HEK293T (cell line): ENCODE measurements around the gene FBLN1.

ENCODE experiments used
- CTCF ChIA-PET: fragments of 350-600 bp; formaldehyde crosslinking; extraction: SDS; loops from one replicate; lab custom pipeline; 2021; ENCODE audit warnings: antibody characterized with exemption, inconsistent platforms; lab: Yijun Ruan, JAX
- POLR2A ChIA-PET: fragments of 350-600 bp; formaldehyde crosslinking; extraction: SDS; loops from one replicate; lab custom pipeline; 2020; ENCODE audit warnings: antibody characterized with exemption, inconsistent platforms; lab: Yijun Ruan, JAX
- DNase-seq: peaks from one replicate; pipeline ENCODE4 v3.0.0; 2012; ENCODE audit warnings: mixed read lengths; ENCODE audit errors: extremely low spot score
- ARNT ChIP-seq: fragments of 450-650 bp; IDR thresholded peaks from 2 replicates; pipeline ENCODE4 v1.6.1; 2017; ENCODE audit warnings: mild to moderate bottlenecking
- BHLHE40 ChIP-seq: fragments of 450-650 bp; IDR thresholded peaks from 2 replicates; pipeline ENCODE4 v1.6.1; 2016; ENCODE audit warnings: mild to moderate bottlenecking, moderate library complexity, borderline replicate concordance
- CTBP1 ChIP-seq: fragments of 450-650 bp; IDR thresholded peaks from 2 replicates; pipeline ENCODE4 v1.6.1; 2016; ENCODE audit warnings: borderline replicate concordance
- ELF4 ChIP-seq: fragments of 450-650 bp; IDR thresholded peaks from 2 replicates; pipeline ENCODE4 v1.6.1; 2017; ENCODE audit warnings: antibody characterized with exemption
- FOXA1 ChIP-seq: fragments of 450-650 bp; IDR thresholded peaks from 2 replicates; pipeline ENCODE4 v1.6.1; 2016; ENCODE audit warnings: mild to moderate bottlenecking
- FOXK2 ChIP-seq: fragments of 450-650 bp; IDR thresholded peaks from 2 replicates; pipeline ENCODE4 v1.6.1; 2016; ENCODE audit warnings: mild to moderate bottlenecking
- FOXM1 ChIP-seq: fragments of 450-650 bp; IDR thresholded peaks from 2 replicates; pipeline ENCODE4 v1.6.1; 2017; ENCODE audit warnings: mild to moderate bottlenecking, borderline replicate concordance
- HDGF ChIP-seq: fragments of 450-650 bp; IDR thresholded peaks from 2 replicates; pipeline ENCODE4 v1.6.1; 2017; ENCODE audit warnings: antibody characterized with exemption, borderline replicate concordance
- L3MBTL2 ChIP-seq: fragments of 450-650 bp; conservative IDR thresholded peaks from 2 replicates; pipeline ENCODE4 v1.6.1; 2016; ENCODE audit warnings: mild to moderate bottlenecking
- LEF1 ChIP-seq: fragments of 450-650 bp; IDR thresholded peaks from 2 replicates; pipeline ENCODE4 v1.6.1; 2017; ENCODE audit warnings: mild to moderate bottlenecking, borderline replicate concordance
- NFRKB ChIP-seq: fragments of 450-650 bp; IDR thresholded peaks from 2 replicates; pipeline ENCODE4 v1.6.1; 2016; ENCODE audit warnings: mild to moderate bottlenecking, moderate library complexity
- PKNOX1 ChIP-seq: fragments of 450-650 bp; IDR thresholded peaks from 2 replicates; pipeline ENCODE4 v1.6.1; 2016
- SP1 ChIP-seq: fragments of 450-650 bp; IDR thresholded peaks from 2 replicates; pipeline ENCODE4 v1.6.1; 2017
- SUZ12 ChIP-seq: fragments of 450-650 bp; IDR thresholded peaks from 2 replicates; pipeline ENCODE4 v1.6.1; 2016; ENCODE audit warnings: mild to moderate bottlenecking
- TARDBP ChIP-seq: fragments of 450-650 bp; IDR thresholded peaks from 2 replicates; pipeline ENCODE4 v1.6.1; 2016
- ZNF384 ChIP-seq: fragments of 450-650 bp; IDR thresholded peaks from 2 replicates; pipeline ENCODE4 v1.6.1; 2016

FBLN1 gene

GRCh38 chr22:45577746-45578523 lies 75.3 kb downstream of the FBLN1 start:
- DNase-seq, result peak; percentile 87
- ChIA-PET POLR2A (no interaction called here), CTCF (interaction anchor here (0.6 to 1.5 kb wide), 7 partner anchors 13 to 397 kb away, joined by 3 to 5 read pairs (median 3); no protein-coding TSS in a partner anchor)
- TF ChIP-seq L3MBTL2 (no peak), PKNOX1 (peak; percentile 80)

- POLR2A ChIA-PET, result no interaction called here
- TF ChIP-seq LEF1, result no peak
- no peak for TF ChIP-seq FOXM1
- no peak for TF ChIP-seq ZNF384
- no peak for TF ChIP-seq HDGF
- no peak for TF ChIP-seq FOXA1
- no peak for TF ChIP-seq NFRKB
- no peak for TF ChIP-seq L3MBTL2
- TF ChIP-seq ARNT, result no peak
- TF ChIP-seq TARDBP, result no peak
- no peak for TF ChIP-seq PKNOX1
- TF ChIP-seq ELF4, result no peak
- TF ChIP-seq SUZ12, result no peak
- no peak for TF ChIP-seq FOXK2
- TF ChIP-seq CTBP1, result no peak
- no peak for TF ChIP-seq BHLHE40
- no peak for TF ChIP-seq SP1
- no peak for DNase-seq
- CTCF ChIA-PET, result interaction anchor here (0.6 to 1.5 kb wide), 7 partner anchors 14 to 396 kb away, joined by 3 to 5 read pairs (median 3); no protein-coding TSS in a partner anchor
Observed at GRCh38 chr22:45578524-45579147, 76.0 kb downstream of the FBLN1 start.

DNA sequence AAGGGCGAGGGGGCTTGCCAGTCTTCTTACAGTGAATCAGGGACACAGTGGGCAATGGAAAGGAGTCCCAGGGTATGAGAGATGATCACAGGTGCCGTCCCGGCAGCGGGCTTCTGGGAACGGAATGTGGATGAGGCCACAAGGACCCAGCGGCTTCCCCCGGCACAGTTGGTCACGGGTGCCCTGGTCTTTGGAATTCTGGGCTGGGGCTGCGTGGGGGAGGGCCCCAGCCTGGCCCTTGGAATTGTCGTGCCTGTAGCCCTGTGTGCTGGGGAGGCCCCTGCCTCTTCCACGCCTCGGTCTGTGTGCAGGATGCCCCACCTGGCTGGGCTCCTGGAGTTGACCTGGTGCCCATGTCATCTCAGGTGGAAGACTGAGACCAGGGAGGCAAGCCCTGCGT lies 76.6 kb downstream of the FBLN1 start:
- no peak for DNase-seq
- POLR2A ChIA-PET, result no interaction called here
- CTCF ChIA-PET, result no interaction called here
- TF ChIP-seq SUZ12 (no peak), ZNF384 (no peak), ARNT (no peak), PKNOX1 (no peak)

DNA sequence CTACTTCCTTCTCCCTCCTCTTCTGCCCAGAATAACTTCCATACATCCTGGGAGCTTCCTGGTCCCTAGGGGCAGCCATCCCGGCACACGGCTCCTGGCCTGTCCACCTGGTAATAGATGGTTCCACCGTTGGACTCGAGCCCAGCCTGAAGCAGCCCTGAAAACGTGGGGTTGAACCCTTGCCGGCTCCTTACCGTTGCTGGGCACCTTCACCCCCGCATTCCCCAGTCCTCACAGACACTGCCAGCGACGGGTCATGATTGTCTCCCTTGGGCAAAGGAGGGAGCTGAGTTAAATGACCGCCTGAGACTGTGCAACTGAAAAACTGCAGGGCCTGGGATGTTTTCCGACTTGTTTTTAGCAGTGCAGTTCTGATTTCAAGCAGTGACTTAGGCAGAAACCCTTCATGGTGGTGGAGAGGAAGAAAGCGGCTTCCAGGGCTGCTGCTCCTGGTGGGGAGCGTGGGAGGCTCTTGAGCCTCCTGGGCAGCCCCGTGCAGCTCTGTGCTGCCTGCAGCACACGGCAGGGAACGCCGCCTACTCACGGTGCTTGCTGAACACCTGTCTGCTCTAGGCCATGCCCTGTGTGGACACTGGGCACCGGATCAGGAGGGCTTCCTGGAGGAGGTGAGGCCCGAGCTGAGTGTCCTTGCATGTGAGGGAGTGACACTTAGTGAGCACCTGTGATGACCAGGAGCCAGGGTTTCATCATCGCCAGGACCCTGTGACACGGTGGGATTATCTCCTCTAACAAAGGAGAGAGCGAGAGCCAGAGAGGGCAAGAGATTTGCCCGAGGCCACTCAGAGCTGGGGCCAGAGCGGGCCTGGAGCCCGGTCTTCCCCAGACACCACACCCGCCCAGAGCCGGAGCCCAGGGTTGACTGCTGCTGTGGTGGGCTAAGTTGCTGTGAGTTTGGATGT lies 77.4 kb downstream of the FBLN1 start:
- ChIA-PET POLR2A (no interaction called here), CTCF (no interaction called here)
- no peak for DNase-seq
- TF ChIP-seq SP1 (no peak), CTBP1 (no peak), ARNT (no peak), NFRKB (no peak), LEF1 (no peak), ELF4 (no peak), ZNF384 (no peak), TARDBP (no peak), SUZ12 (no peak), HDGF (no peak), PKNOX1 (no peak), L3MBTL2 (no peak), FOXA1 (no peak), BHLHE40 (no peak), FOXM1 (no peak), FOXK2 (no peak)

DNA sequence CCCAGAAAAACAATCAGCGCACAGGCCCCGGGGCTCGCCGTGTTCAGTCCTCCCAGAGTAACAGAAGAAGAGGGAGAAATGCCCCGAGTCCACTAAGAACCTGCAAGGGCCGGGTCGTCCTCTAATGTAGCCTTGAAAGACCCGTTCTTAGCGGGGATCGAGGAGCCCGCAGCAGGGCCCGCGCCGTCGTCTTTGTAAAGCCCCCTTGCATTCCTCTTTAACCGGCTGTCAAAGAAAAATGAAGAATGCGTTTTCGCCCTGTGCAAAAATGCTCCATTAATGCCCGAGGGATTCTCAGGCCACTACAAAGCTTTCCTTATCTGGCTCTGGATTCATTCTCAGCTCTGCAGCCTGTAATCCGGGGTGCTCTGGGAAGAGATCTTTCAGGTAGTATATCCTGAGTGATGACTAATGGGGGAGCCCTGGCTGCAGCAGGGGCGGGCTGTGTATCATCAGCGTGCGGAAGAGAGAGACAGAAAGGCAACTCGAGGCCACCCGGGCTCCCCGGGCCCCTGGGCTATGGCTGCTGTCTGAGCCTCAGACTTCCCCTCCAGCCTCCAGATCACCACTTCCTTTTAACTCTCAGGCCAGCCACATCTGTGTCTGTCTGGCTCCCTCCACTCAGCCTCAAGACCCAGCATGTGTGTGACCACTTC lies 78.2 kb downstream of the FBLN1 start:
- ChIA-PET CTCF (no interaction called here), POLR2A (no interaction called here)
- no peak for DNase-seq
- TF ChIP-seq ARNT (no peak), L3MBTL2 (no peak), LEF1 (no peak), FOXK2 (no peak), ZNF384 (no peak), ELF4 (no peak), SUZ12 (no peak), PKNOX1 (no peak), FOXA1 (no peak), HDGF (no peak), TARDBP (no peak), SP1 (no peak), FOXM1 (no peak)
